Ishikawa (cell line): ENCODE results near the gene PLPPR1.

Source experiments
- CEBPB ChIP-seq: IDR thresholded peaks from 2 replicates; pipeline ENCODE4 v1.6.1; 2012
- EGR1 ChIP-seq: IDR thresholded peaks from 2 replicates; pipeline ENCODE4 v1.6.1; 2012
- EP300 ChIP-seq: IDR thresholded peaks from 2 replicates; pipeline ENCODE4 v1.6.1; 2012; ENCODE audit warnings: borderline replicate concordance
- NFIC ChIP-seq: IDR thresholded peaks from 2 replicates; pipeline ENCODE4 v1.6.1; 2012
- RAD21 ChIP-seq: IDR thresholded peaks from 2 replicates; pipeline ENCODE4 v1.6.1; 2012; ENCODE audit warnings: low read depth
- TAF1 ChIP-seq: IDR thresholded peaks from 2 replicates; pipeline ENCODE4 v1.6.1; 2012; ENCODE audit warnings: low read depth, mild to moderate bottlenecking
- TCF12 ChIP-seq: IDR thresholded peaks from 2 replicates; pipeline ENCODE4 v1.6.1; 2012; ENCODE audit warnings: low read depth
- YY1 ChIP-seq: IDR thresholded peaks from 2 replicates; pipeline ENCODE4 v1.6.1; 2012; ENCODE audit warnings: low read depth
- ZBTB7A ChIP-seq: IDR thresholded peaks from 2 replicates; pipeline ENCODE4 v1.6.1; 2012; ENCODE audit warnings: low read depth
- TF ChIP-seq, protein P1 (sequence below): IDR thresholded peaks from 2 replicates; pipeline ENCODE4 v1.6.1; 2012; ENCODE audit warnings: low read depth, mild to moderate bottlenecking
- TF ChIP-seq, protein P2 (sequence below): IDR thresholded peaks from 2 replicates; pipeline ENCODE4 v1.6.1; 2012
- TF ChIP-seq, protein P3 (sequence below): IDR thresholded peaks from 2 replicates; pipeline ENCODE4 v1.6.1; 2012

GRCh38 chr9:101356619-101357018 is 328.1 kb downstream of the PLPPR1 start:
- TF ChIP-seq, protein P1, sequence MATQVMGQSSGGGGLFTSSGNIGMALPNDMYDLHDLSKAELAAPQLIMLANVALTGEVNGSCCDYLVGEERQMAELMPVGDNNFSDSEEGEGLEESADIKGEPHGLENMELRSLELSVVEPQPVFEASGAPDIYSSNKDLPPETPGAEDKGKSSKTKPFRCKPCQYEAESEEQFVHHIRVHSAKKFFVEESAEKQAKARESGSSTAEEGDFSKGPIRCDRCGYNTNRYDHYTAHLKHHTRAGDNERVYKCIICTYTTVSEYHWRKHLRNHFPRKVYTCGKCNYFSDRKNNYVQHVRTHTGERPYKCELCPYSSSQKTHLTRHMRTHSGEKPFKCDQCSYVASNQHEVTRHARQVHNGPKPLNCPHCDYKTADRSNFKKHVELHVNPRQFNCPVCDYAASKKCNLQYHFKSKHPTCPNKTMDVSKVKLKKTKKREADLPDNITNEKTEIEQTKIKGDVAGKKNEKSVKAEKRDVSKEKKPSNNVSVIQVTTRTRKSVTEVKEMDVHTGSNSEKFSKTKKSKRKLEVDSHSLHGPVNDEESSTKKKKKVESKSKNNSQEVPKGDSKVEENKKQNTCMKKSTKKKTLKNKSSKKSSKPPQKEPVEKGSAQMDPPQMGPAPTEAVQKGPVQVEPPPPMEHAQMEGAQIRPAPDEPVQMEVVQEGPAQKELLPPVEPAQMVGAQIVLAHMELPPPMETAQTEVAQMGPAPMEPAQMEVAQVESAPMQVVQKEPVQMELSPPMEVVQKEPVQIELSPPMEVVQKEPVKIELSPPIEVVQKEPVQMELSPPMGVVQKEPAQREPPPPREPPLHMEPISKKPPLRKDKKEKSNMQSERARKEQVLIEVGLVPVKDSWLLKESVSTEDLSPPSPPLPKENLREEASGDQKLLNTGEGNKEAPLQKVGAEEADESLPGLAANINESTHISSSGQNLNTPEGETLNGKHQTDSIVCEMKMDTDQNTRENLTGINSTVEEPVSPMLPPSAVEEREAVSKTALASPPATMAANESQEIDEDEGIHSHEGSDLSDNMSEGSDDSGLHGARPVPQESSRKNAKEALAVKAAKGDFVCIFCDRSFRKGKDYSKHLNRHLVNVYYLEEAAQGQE = no peak
- TF ChIP-seq, protein P2, sequence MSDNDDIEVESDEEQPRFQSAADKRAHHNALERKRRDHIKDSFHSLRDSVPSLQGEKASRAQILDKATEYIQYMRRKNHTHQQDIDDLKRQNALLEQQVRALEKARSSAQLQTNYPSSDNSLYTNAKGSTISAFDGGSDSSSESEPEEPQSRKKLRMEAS = no peak
- TF ChIP-seq ZBTB7A (no peak), NFIC (no peak), TAF1 (no peak), CEBPB (no peak), EGR1 (no peak), EP300 (no peak), RAD21 (no peak), YY1 (no peak), TCF12 (no peak)
- TF ChIP-seq, protein P3, sequence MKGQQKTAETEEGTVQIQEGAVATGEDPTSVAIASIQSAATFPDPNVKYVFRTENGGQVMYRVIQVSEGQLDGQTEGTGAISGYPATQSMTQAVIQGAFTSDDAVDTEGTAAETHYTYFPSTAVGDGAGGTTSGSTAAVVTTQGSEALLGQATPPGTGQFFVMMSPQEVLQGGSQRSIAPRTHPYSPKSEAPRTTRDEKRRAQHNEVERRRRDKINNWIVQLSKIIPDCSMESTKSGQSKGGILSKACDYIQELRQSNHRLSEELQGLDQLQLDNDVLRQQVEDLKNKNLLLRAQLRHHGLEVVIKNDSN = no peak
